Retinal pigment epithelial cell (primary cell): ENCODE results near the gene AKAP9.

Experiments
- DNase-seq: peaks from one replicate; pipeline ENCODE4 v3.0.0-alpha.2; 2010; ENCODE audit warnings: low read depth
- H3K4me3 ChIP-seq: 2 replicates; pipeline ENCODE4 v1.5.1; 2011; ENCODE audit warnings: mild to moderate bottlenecking, low read length, control low read depth, moderate library complexity
- CTCF ChIP-seq: conservative IDR thresholded peaks from 2 replicates; pipeline ENCODE4 v1.5.1; 2011; ENCODE audit warnings: low read depth, low read length, control low read depth, inconsistent platforms

Gene AKAP9

GRCh38 chr7:91910171-91910570 lies 30.5 kb upstream of the AKAP9 start:
- DNase-seq = no peak

GRCh38 chr7:91911121-91911520 lies 29.5 kb upstream of the AKAP9 start:
- H3K4me3 ChIP-seq = no peak overlapping the region
- no peak for DNase-seq
- TF ChIP-seq CTCF = no peak

More at GRCh38 chr7:91910171-91910570, 30.5 kb upstream of the AKAP9 start:
- TF ChIP-seq CTCF = no peak
- H3K4me3 ChIP-seq = no peak overlapping the region

- H3K4me3 ChIP-seq = no peak overlapping the region
- DNase-seq = peak; percentile 44
- no peak for TF ChIP-seq CTCF
These were observed 28.2 kb upstream of the AKAP9 start for GRCh38 chr7:91912494-91912893.

GRCh38 chr7:91913612-91914011 lies 27.1 kb upstream of the AKAP9 start:
- H3K4me3 ChIP-seq = no peak overlapping the region
- no peak for DNase-seq
- no peak for TF ChIP-seq CTCF

GRCh38 chr7:91915401-91916050 lies 25.1 kb upstream of the AKAP9 start:
- DNase-seq = no peak
- H3K4me3 ChIP-seq = no peak overlapping the region
- TF ChIP-seq CTCF = no peak

GRCh38 chr7:91916051-91916440 lies 24.6 kb upstream of the AKAP9 start:
- TF ChIP-seq CTCF = no peak
- no peak for DNase-seq
- H3K4me3 ChIP-seq = no peak overlapping the region

- DNase-seq = no peak
- H3K4me3 ChIP-seq = no peak overlapping the region
- TF ChIP-seq CTCF = no peak
These were observed 22.3 kb upstream of the AKAP9 start for GRCh38 chr7:91918356-91918755.
